GM23338 (cell line): ENCODE results near the gene GRHL3. TPM values are rescaled to one million over a fixed set of nuclear protein-coding genes. Genes with fewer than 3 reads are reported as not detected.

ENCODE experiments used
- ATAC-seq: fragments of 200-7000 bp; cut with Tn5 transposase; 3 replicates; pipeline ENCODE4 v1.9.1; 2020
- DNase-seq: peaks from one replicate; pipeline ENCODE4 v3.0.0-alpha.2; 2015; ENCODE audit warnings: low spot score
- H2AFZ ChIP-seq: fragments of 200-600 bp; sonication (generic); 2 replicates; pipeline ENCODE4 v1.8.0; 2016; ENCODE audit warnings: antibody characterized with exemption, mild to moderate bottlenecking, moderate library complexity
- H3F3A ChIP-seq: fragments of 200-600 bp; sonication (generic); replicated peaks from 2 replicates; pipeline ENCODE4 v1.8.0; 2017; ENCODE audit warnings: antibody characterized with exemption, mixed run types, low read depth
- H3K27ac ChIP-seq: fragments of 200-600 bp; sonication (generic); 2 replicates; pipeline ENCODE4 v1.6.1; 2016; ENCODE audit warnings: low read depth
- H3K27me3 ChIP-seq: fragments of 200-600 bp; sonication (generic); 2 replicates; pipeline ENCODE4 v1.8.0; 2016; ENCODE audit warnings: mild to moderate bottlenecking, mixed run types, moderate library complexity; ENCODE audit not compliant: insufficient read depth
- H3K36me3 ChIP-seq: fragments of 200-600 bp; sonication (generic); 2 replicates; pipeline ENCODE4 v1.8.0; 2016; ENCODE audit warnings: mild to moderate bottlenecking; ENCODE audit not compliant: insufficient read depth
- H3K4me1 ChIP-seq: fragments of 200-600 bp; sonication (generic); 2 replicates; pipeline ENCODE4 v1.8.0; 2016; ENCODE audit warnings: mild to moderate bottlenecking, moderate library complexity; ENCODE audit not compliant: insufficient read depth
- H3K4me2 ChIP-seq: fragments of 200-600 bp; sonication (generic); 2 replicates; pipeline ENCODE4 v1.7.1; 2017; ENCODE audit warnings: mixed run types
- H3K4me3 ChIP-seq: fragments of 200-600 bp; sonication (generic); 2 replicates; pipeline ENCODE4 v1.6.1; 2016; ENCODE audit warnings: mixed run types
- H3K79me2 ChIP-seq: fragments of 200-600 bp; sonication (generic); replicated peaks from 2 replicates; pipeline ENCODE4 v1.8.0; 2017; ENCODE audit warnings: mild to moderate bottlenecking; ENCODE audit not compliant: insufficient read depth
- H3K9me2 ChIP-seq: fragments of 200-600 bp; sonication (generic); 2 replicates; pipeline ENCODE4 v1.8.0; 2017; ENCODE audit not compliant: insufficient read depth
- H4K20me1 ChIP-seq: fragments of 200-600 bp; sonication (generic); replicated peaks from 2 replicates; pipeline ENCODE4 v1.8.0; 2017; ENCODE audit warnings: mild to moderate bottlenecking; ENCODE audit not compliant: insufficient read depth
- H3K27ac Mint-ChIP-seq: 2 replicates; pipeline ENCODE4 v1.8.0; 2020; ENCODE audit warnings: inconsistent platforms, mild to moderate bottlenecking, moderate library complexity, mixed read lengths
- H3K27me3 Mint-ChIP-seq: 3 replicates; pipeline ENCODE4 v1.8.0; 2022; ENCODE audit warnings: low read depth, mild to moderate bottlenecking, moderate library complexity, mixed read lengths, inconsistent platforms; ENCODE audit not compliant: insufficient read depth, poor library complexity
- H3K36me3 Mint-ChIP-seq: 3 replicates; pipeline ENCODE4 v1.8.0; 2021; ENCODE audit warnings: low read depth, mild to moderate bottlenecking, inconsistent platforms, moderate library complexity, mixed read lengths
- H3K4me1 Mint-ChIP-seq: 3 replicates; pipeline ENCODE4 v1.8.0; 2020; ENCODE audit warnings: mild to moderate bottlenecking, inconsistent platforms, mixed read lengths
- H3K4me3 Mint-ChIP-seq: 3 replicates; pipeline ENCODE4 v1.8.0; 2021; ENCODE audit warnings: moderate library complexity, mild to moderate bottlenecking, inconsistent platforms, mixed read lengths
- H3K9me3 Mint-ChIP-seq: 3 replicates; pipeline ENCODE4 v1.8.0; 2020; ENCODE audit warnings: moderate library complexity, mild to moderate bottlenecking, inconsistent platforms, mixed read lengths
- CREB1 ChIP-seq: fragments of 250-450 bp; sonication (Bioruptor Pico); IDR thresholded peaks from 2 replicates; pipeline ENCODE4 v1.5.0; 2020; ENCODE audit warnings: low read depth, mild to moderate bottlenecking, moderate library complexity
- EZH2 ChIP-seq: fragments of 200-600 bp; sonication (generic); IDR thresholded peaks from one replicate; pipeline ENCODE4 v1.8.0; 2017; ENCODE audit warnings: antibody characterized with exemption, mild to moderate bottlenecking, low read depth; ENCODE audit not compliant: unreplicated experiment
- EZH2phosphoT487 ChIP-seq: fragments of 200-600 bp; sonication (generic); IDR thresholded peaks from one replicate; pipeline ENCODE4 v1.8.1; 2018; ENCODE audit warnings: antibody characterized with exemption; ENCODE audit not compliant: unreplicated experiment
- JUNB ChIP-seq: IDR thresholded peaks from one replicate; pipeline ENCODE4 v1.6.1; 2016; ENCODE audit warnings: antibody characterized with exemption; ENCODE audit not compliant: unreplicated experiment
- NANOG ChIP-seq: IDR thresholded peaks from 2 replicates; pipeline ENCODE4 v1.6.1; 2016; ENCODE audit warnings: antibody characterized with exemption, borderline replicate concordance
- POLR2AphosphoS5 ChIP-seq: IDR thresholded peaks from 2 replicates; pipeline ENCODE4 v1.6.1; 2016; ENCODE audit warnings: antibody characterized with exemption, low read depth
- STAT1 ChIP-seq: IDR thresholded peaks from one replicate; pipeline ENCODE4 v1.6.1; 2016; ENCODE audit warnings: antibody characterized with exemption; ENCODE audit not compliant: unreplicated experiment
- ZNF114 ChIP-seq: fragments of 250-450 bp; sonication (Bioruptor Pico); IDR thresholded peaks from 2 replicates; pipeline ENCODE4 v1.5.0; 2020; ENCODE audit warnings: mild to moderate bottlenecking, moderate library complexity
- ZNF331 ChIP-seq: fragments of 250-450 bp; sonication (Bioruptor Pico); IDR thresholded peaks from 2 replicates; pipeline ENCODE4 v1.5.0; 2020; ENCODE audit warnings: low read depth, mild to moderate bottlenecking, moderate library complexity
- polyA plus RNA-seq: library from polyadenylated mRNA; unstranded; fragments of >200 nt; fragmentation: Nextera tagmentation; extraction: Ambion mirVana; gene quantifications from 2 replicates; pipeline ENCODE4 v1.2.1, GENCODE V29; 2016
- total RNA-seq: library from RNA; depleted of rRNA; stranded (reverse); fragments of >200 nt; shearing (Covaris generic); gene quantifications from 2 replicates; pipeline ENCODE4 v1.2.3, GENCODE V29; 2014
- TF ChIP-seq, protein P1 (sequence below), 2 experiments: fragments of 200-600 bp in 1 of 2; sonication (generic) in 1 of 2; conservative IDR thresholded peaks; 2 replicates each; pipeline versions ENCODE4 v1.5.1 to v1.6.1; 2016 to 2017; ENCODE audit warnings: antibody characterized with exemption in 2 of 2, low read depth in 2 of 2, mild to moderate bottlenecking in 2 of 2, moderate library complexity in 1 of 2
- TF ChIP-seq, protein P2 (sequence below): IDR thresholded peaks from one replicate; pipeline ENCODE4 v1.6.1; 2018; ENCODE audit warnings: antibody characterized with exemption; ENCODE audit not compliant: unreplicated experiment
- TF ChIP-seq, protein P3 (sequence below): fragments of 250-450 bp; sonication (Bioruptor Pico); IDR thresholded peaks from 2 replicates; pipeline ENCODE4 v1.5.0; 2020; ENCODE audit warnings: mild to moderate bottlenecking, moderate library complexity
- TF ChIP-seq, protein P4 (sequence below): IDR thresholded peaks from 2 replicates; pipeline ENCODE4 v1.6.1; 2016; ENCODE audit warnings: antibody characterized with exemption

The GRHL3 gene
- total and polyA plus RNA-seq, 2 experiments from 2014 or later: 0.78 to 1.1 TPM

DNA sequence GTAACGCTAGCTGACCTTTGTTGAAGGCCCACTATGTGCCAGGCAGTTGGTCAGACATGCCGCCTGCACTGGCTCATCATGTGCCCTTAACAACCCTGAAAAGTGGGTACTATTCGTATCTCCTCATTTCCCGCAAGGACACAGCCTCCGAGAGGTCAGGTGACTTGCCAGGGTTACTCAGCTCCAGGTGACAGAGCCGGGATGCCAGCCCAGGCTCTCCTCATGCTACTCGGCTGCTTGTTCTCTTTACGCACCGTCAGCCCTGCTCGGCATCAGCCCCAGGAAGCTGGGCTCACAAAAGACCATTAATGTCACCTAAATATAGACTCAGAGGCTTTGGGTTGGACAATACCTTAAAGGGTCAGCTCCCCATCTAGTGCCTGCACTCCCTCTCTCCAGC lies 29.0 kb downstream of the GRHL3 start:
- Histone ChIP-seq H3K36me3 (no peaks in the 10 kb centered on the region), H4K20me1 (no peaks in the 10 kb centered on the region), H3K4me2 (no peak overlapping the region), H2AFZ (no peak overlapping the region), H3K79me2 (no peaks in the 10 kb centered on the region), H3K27me3 (no peaks in the 10 kb centered on the region), H3K9me2 (no peaks in the 10 kb centered on the region), H3K27ac (no peak overlapping the region), H3F3A (no peaks in the 10 kb centered on the region), H3K4me1 (no peaks in the 10 kb centered on the region), H3K4me3 (no peak overlapping the region)
- H3K9me3 Mint-ChIP-seq: no peaks in the 10 kb centered on the region
- no peak for DNase-seq
- no peak overlapping the region; the same call in 1 of the 2 replicates for H3K27ac Mint-ChIP-seq
- TF ChIP-seq JUNB: no peak
- TF ChIP-seq ZNF331 (CRISPR knock-in tag): no peak
- TF ChIP-seq POLR2AphosphoS5: no peak
- no peak for TF ChIP-seq NANOG
- TF ChIP-seq, protein P1, sequence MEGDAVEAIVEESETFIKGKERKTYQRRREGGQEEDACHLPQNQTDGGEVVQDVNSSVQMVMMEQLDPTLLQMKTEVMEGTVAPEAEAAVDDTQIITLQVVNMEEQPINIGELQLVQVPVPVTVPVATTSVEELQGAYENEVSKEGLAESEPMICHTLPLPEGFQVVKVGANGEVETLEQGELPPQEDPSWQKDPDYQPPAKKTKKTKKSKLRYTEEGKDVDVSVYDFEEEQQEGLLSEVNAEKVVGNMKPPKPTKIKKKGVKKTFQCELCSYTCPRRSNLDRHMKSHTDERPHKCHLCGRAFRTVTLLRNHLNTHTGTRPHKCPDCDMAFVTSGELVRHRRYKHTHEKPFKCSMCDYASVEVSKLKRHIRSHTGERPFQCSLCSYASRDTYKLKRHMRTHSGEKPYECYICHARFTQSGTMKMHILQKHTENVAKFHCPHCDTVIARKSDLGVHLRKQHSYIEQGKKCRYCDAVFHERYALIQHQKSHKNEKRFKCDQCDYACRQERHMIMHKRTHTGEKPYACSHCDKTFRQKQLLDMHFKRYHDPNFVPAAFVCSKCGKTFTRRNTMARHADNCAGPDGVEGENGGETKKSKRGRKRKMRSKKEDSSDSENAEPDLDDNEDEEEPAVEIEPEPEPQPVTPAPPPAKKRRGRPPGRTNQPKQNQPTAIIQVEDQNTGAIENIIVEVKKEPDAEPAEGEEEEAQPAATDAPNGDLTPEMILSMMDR (conservative IDR thresholded peaks at IDR 0.05; ENCODE audit: low read depth in 2 of 2): no peak
- TF ChIP-seq CREB1 (CRISPR knock-in tag): no peak
- TF ChIP-seq, protein P2, sequence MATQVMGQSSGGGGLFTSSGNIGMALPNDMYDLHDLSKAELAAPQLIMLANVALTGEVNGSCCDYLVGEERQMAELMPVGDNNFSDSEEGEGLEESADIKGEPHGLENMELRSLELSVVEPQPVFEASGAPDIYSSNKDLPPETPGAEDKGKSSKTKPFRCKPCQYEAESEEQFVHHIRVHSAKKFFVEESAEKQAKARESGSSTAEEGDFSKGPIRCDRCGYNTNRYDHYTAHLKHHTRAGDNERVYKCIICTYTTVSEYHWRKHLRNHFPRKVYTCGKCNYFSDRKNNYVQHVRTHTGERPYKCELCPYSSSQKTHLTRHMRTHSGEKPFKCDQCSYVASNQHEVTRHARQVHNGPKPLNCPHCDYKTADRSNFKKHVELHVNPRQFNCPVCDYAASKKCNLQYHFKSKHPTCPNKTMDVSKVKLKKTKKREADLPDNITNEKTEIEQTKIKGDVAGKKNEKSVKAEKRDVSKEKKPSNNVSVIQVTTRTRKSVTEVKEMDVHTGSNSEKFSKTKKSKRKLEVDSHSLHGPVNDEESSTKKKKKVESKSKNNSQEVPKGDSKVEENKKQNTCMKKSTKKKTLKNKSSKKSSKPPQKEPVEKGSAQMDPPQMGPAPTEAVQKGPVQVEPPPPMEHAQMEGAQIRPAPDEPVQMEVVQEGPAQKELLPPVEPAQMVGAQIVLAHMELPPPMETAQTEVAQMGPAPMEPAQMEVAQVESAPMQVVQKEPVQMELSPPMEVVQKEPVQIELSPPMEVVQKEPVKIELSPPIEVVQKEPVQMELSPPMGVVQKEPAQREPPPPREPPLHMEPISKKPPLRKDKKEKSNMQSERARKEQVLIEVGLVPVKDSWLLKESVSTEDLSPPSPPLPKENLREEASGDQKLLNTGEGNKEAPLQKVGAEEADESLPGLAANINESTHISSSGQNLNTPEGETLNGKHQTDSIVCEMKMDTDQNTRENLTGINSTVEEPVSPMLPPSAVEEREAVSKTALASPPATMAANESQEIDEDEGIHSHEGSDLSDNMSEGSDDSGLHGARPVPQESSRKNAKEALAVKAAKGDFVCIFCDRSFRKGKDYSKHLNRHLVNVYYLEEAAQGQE: no peak
- TF ChIP-seq, protein P3, sequence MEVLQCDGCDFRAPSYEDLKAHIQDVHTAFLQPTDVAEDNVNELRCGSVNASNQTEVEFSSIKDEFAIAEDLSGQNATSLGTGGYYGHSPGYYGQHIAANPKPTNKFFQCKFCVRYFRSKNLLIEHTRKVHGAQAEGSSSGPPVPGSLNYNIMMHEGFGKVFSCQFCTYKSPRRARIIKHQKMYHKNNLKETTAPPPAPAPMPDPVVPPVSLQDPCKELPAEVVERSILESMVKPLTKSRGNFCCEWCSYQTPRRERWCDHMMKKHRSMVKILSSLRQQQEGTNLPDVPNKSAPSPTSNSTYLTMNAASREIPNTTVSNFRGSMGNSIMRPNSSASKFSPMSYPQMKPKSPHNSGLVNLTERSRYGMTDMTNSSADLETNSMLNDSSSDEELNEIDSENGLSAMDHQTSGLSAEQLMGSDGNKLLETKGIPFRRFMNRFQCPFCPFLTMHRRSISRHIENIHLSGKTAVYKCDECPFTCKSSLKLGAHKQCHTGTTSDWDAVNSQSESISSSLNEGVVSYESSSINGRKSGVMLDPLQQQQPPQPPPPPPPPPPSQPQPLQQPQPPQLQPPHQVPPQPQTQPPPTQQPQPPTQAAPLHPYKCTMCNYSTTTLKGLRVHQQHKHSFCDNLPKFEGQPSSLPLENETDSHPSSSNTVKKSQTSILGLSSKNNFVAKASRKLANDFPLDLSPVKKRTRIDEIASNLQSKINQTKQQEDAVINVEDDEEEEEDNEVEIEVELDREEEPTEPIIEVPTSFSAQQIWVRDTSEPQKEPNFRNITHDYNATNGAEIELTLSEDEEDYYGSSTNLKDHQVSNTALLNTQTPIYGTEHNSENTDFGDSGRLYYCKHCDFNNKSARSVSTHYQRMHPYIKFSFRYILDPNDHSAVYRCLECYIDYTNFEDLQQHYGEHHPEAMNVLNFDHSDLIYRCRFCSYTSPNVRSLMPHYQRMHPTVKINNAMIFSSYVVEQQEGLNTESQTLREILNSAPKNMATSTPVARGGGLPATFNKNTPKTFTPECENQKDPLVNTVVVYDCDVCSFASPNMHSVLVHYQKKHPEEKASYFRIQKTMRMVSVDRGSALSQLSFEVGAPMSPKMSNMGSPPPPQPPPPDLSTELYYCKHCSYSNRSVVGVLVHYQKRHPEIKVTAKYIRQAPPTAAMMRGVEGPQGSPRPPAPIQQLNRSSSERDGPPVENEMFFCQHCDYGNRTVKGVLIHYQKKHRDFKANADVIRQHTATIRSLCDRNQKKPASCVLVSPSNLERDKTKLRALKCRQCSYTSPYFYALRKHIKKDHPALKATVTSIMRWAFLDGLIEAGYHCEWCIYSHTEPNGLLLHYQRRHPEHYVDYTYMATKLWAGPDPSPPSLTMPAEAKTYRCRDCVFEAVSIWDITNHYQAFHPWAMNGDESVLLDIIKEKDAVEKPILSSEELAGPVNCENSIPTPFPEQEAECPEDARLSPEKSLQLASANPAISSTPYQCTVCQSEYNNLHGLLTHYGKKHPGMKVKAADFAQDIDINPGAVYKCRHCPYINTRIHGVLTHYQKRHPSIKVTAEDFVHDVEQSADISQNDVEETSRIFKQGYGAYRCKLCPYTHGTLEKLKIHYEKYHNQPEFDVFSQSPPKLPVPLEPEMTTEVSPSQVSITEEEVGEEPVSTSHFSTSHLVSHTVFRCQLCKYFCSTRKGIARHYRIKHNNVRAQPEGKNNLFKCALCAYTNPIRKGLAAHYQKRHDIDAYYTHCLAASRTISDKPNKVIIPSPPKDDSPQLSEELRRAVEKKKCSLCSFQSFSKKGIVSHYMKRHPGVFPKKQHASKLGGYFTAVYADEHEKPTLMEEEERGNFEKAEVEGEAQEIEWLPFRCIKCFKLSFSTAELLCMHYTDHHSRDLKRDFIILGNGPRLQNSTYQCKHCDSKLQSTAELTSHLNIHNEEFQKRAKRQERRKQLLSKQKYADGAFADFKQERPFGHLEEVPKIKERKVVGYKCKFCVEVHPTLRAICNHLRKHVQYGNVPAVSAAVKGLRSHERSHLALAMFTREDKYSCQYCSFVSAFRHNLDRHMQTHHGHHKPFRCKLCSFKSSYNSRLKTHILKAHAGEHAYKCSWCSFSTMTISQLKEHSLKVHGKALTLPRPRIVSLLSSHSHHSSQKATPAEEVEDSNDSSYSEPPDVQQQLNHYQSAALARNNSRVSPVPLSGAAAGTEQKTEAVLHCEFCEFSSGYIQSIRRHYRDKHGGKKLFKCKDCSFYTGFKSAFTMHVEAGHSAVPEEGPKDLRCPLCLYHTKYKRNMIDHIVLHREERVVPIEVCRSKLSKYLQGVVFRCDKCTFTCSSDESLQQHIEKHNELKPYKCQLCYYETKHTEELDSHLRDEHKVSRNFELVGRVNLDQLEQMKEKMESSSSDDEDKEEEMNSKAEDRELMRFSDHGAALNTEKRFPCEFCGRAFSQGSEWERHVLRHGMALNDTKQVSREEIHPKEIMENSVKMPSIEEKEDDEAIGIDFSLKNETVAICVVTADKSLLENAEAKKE (CRISPR knock-in tag): no peak
- TF ChIP-seq, protein P4, sequence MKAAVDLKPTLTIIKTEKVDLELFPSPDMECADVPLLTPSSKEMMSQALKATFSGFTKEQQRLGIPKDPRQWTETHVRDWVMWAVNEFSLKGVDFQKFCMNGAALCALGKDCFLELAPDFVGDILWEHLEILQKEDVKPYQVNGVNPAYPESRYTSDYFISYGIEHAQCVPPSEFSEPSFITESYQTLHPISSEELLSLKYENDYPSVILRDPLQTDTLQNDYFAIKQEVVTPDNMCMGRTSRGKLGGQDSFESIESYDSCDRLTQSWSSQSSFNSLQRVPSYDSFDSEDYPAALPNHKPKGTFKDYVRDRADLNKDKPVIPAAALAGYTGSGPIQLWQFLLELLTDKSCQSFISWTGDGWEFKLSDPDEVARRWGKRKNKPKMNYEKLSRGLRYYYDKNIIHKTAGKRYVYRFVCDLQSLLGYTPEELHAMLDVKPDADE: no peak
- TF ChIP-seq EZH2: no peak
- no peak for TF ChIP-seq EZH2phosphoT487
- TF ChIP-seq STAT1: no peak
- no peak for TF ChIP-seq ZNF114 (CRISPR knock-in tag)
- no peak for ATAC-seq
- peaks cover 4% of the 10 kb centered on the region; the same call in 2 of the 3 replicates for H3K4me1 Mint-ChIP-seq
- H3K36me3 Mint-ChIP-seq: no peaks in the 10 kb centered on the region
- H3K4me3 Mint-ChIP-seq: no peak overlapping the region
- H3K27me3 Mint-ChIP-seq: peaks cover 13% of the 10 kb centered on the region
